DMS114 treated with DMSO at 0.1 percent for 48 hours (cell line): Measurements from ENCODE around the gene BICD2.

Source experiments
- DNase-seq: peaks from one replicate; lab custom pipeline; 2025; ENCODE audit not compliant: unreplicated experiment; lab: John Stamatoyannopoulos, UW

BICD2 gene

GRCh38 chr9:92671323-92671722 lies 93.3 kb downstream of the BICD2 start:
- no peak for DNase-seq

GRCh38 chr9:92669890-92670708 lies 94.5 kb downstream of the BICD2 start, which contains the start of gene IPPK:
TSS of gene IPPK (minus strand) at chr9:92670131. CDS start at chr9:92669988, 143 bp downstream.
- DNase-seq, result peak; percentile 91

- no peak for DNase-seq
These were observed 95.1 kb downstream of the BICD2 start for GRCh38 chr9:92669527-92669889.

GRCh38 chr9:92668746-92669526 lies 95.7 kb downstream of the BICD2 start:
- no peak for DNase-seq

- no peak for DNase-seq
These were observed 97.6 kb downstream of the BICD2 start for GRCh38 chr9:92666912-92667532.

- no peak for DNase-seq
These were observed 98.4 kb downstream of the BICD2 start for GRCh38 chr9:92666236-92666635.

GRCh38 chr9:92665836-92666235 lies 98.8 kb downstream of the BICD2 start:
- no peak for DNase-seq

- DNase-seq, result no peak
These were observed 100.1 kb downstream of the BICD2 start for GRCh38 chr9:92664394-92665152.

GRCh38 chr9:92663951-92664350 lies 100.7 kb downstream of the BICD2 start:
- no peak for DNase-seq

GRCh38 chr9:92663126-92663525 lies 101.5 kb downstream of the BICD2 start:
- DNase-seq, result no peak

GRCh38 chr9:92661743-92662142 lies 102.9 kb downstream of the BICD2 start:
- no peak for DNase-seq
